Mesenchymal stem cell (in vitro differentiated cells and primary cell): ENCODE data around the gene MRPS18B.
A peak's percentile ranks its signal among the peaks of the same experiment; 100 is the strongest.

Experiments used
- DNase-seq: peaks from one replicate; pipeline ENCODE4 v3.0.0-alpha.2; 2013
- H2AFZ ChIP-seq: one replicate; pipeline ENCODE4 v1.6.1; 2013; ENCODE audit warnings: low read depth, mild to moderate bottlenecking, control low read depth, inconsistent platforms, low read length, moderate library complexity
- H2AK5ac ChIP-seq: 2 replicates; pipeline ENCODE4 v1.6.1; 2013; ENCODE audit warnings: low read length, moderate library complexity, mild to moderate bottlenecking, inconsistent platforms; ENCODE audit not compliant: severe bottlenecking
- H2BK120ac ChIP-seq: one replicate; pipeline ENCODE4 v1.6.1; 2013; ENCODE audit warnings: low read depth, mild to moderate bottlenecking, inconsistent platforms, low read length, moderate library complexity
- H2BK12ac ChIP-seq, 2 experiments: one replicate each; pipeline ENCODE4 v1.6.1; 2013; ENCODE audit warnings: inconsistent platforms in 2 of 2, low read length in 2 of 2, mild to moderate bottlenecking in 2 of 2, moderate library complexity in 2 of 2, control low read depth in 1 of 2
- H2BK15ac ChIP-seq: one replicate; pipeline ENCODE4 v1.6.1; 2013; ENCODE audit warnings: mild to moderate bottlenecking, low read depth, inconsistent platforms; ENCODE audit not compliant: poor library complexity, severe bottlenecking
- H2BK5ac ChIP-seq: 2 replicates; pipeline ENCODE4 v1.6.1; 2013; ENCODE audit warnings: low read depth, mild to moderate bottlenecking, low read length, control low read depth, inconsistent platforms; ENCODE audit not compliant: poor library complexity, severe bottlenecking
- H3K14ac ChIP-seq, 2 experiments: one replicate each; pipeline ENCODE4 v1.6.1; 2013; ENCODE audit warnings: inconsistent platforms in 2 of 2, low read length in 2 of 2, control low read depth in 1 of 2, mild to moderate bottlenecking in 1 of 2, moderate library complexity in 1 of 2
- H3K18ac ChIP-seq, 2 experiments: one replicate each; pipeline ENCODE4 v1.6.1; 2013; ENCODE audit warnings: inconsistent platforms in 2 of 2, low read length in 2 of 2, control low read depth in 1 of 2, low read depth in 1 of 2, mild to moderate bottlenecking in 1 of 2
- H3K23ac ChIP-seq, 2 experiments: one replicate each; pipeline ENCODE4 v1.6.1; 2013; ENCODE audit warnings: inconsistent platforms in 2 of 2, low read length in 2 of 2, mild to moderate bottlenecking in 2 of 2, moderate library complexity in 2 of 2, control low read depth in 1 of 2
- H3K27ac ChIP-seq: 2 replicates; pipeline ENCODE4 v1.5.1; 2013; ENCODE audit warnings: mild to moderate bottlenecking, moderate library complexity, low read length, control low read depth, inconsistent platforms; ENCODE audit not compliant: poor library complexity, severe bottlenecking
- H3K27me3 ChIP-seq, 2 experiments: 2 replicates each; pipeline versions ENCODE4 v1.6.1 to v1.7.0; 2013; ENCODE audit warnings: low read length in 2 of 2, mild to moderate bottlenecking in 2 of 2, moderate library complexity in 2 of 2, control low read depth in 1 of 2, inconsistent platforms in 1 of 2; ENCODE audit not compliant: control insufficient read depth in 1 of 2, insufficient read depth in 1 of 2
- H3K36me3 ChIP-seq, 2 experiments: 2 replicates each; pipeline versions ENCODE4 v1.6.1 to v1.7.0; 2013; ENCODE audit warnings: low read length in 2 of 2, control low read depth in 1 of 2, inconsistent platforms in 1 of 2, low read depth in 1 of 2, mild to moderate bottlenecking in 1 of 2; ENCODE audit not compliant: insufficient read depth in 2 of 2, control insufficient read depth in 1 of 2
- H3K4ac ChIP-seq, 2 experiments: one replicate each; pipeline ENCODE4 v1.6.1; 2013; ENCODE audit warnings: inconsistent platforms in 2 of 2, low read length in 2 of 2, mild to moderate bottlenecking in 2 of 2, moderate library complexity in 2 of 2, control low read depth in 1 of 2, low read depth in 1 of 2
- H3K4me1 ChIP-seq: 2 replicates; pipeline ENCODE4 v1.6.1; 2013; ENCODE audit warnings: low read depth, low read length, control low read depth; ENCODE audit not compliant: control insufficient read depth, insufficient read depth
- H3K4me2 ChIP-seq: 2 replicates; pipeline ENCODE4 v1.6.1; 2013; ENCODE audit warnings: low read length, mild to moderate bottlenecking, inconsistent platforms; ENCODE audit not compliant: poor library complexity, severe bottlenecking
- H3K4me3 ChIP-seq, 2 experiments: 2 replicates each; pipeline versions ENCODE4 v1.5.1 to v1.7.0; 2013; ENCODE audit warnings: low read length in 2 of 2, mild to moderate bottlenecking in 2 of 2, control low read depth in 1 of 2, low read depth in 1 of 2; ENCODE audit not compliant: insufficient read depth in 1 of 2
- H3K79me1 ChIP-seq: replicated peaks from 2 replicates; pipeline ENCODE4 v1.6.1; 2013; ENCODE audit warnings: mild to moderate bottlenecking, control low read depth, low read length, inconsistent platforms; ENCODE audit not compliant: poor library complexity, severe bottlenecking
- H3K9ac ChIP-seq: 2 replicates; pipeline ENCODE4 v1.7.0; 2013; ENCODE audit warnings: mild to moderate bottlenecking, low read length, moderate library complexity
- H3K9me3 ChIP-seq: 2 replicates; pipeline ENCODE4 v1.7.0; 2013; ENCODE audit warnings: mild to moderate bottlenecking, low read length; ENCODE audit not compliant: control insufficient read depth
- H4K8ac ChIP-seq: one replicate; pipeline ENCODE4 v1.6.1; 2013; ENCODE audit warnings: inconsistent platforms, mild to moderate bottlenecking, low read length, moderate library complexity
- H4K91ac ChIP-seq: one replicate; pipeline ENCODE4 v1.6.1; 2013; ENCODE audit warnings: mild to moderate bottlenecking, low read length, inconsistent platforms
- WGBS: methylation state at CpG from one replicate; pipeline ENCODE4 v1.1.7; 2013; ENCODE audit warnings: mixed read lengths; 5-methylcytosine and 5-hydroxymethylcytosine counted together

MRPS18B gene

DNA sequence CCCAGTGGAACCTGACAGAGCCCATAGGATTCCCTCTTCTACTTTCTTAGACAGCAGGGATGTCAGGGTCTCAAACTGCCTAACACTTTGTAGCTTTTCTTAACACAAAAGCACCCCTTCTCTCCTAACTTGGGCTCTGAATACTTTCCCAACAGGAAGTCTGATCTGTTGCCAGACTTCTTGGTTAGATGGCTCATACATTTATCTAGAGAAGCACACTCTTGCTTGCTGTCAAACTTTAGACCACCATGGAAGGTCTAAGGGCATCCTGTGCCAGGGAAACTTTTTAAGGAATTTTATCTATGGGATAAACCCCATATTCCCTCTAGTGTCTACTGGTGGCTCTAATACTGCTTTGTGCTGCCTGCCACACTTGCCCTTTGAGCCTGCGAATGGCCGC lies 26.0 kb downstream of the MRPS18B start:
- WGBS = 100% methylated on average over 2 of the region's 2 CpGs

GRCh38 chr6:30644769-30645168 lies 27.1 kb downstream of the MRPS18B start:
- no peak overlapping the region for H2BK5ac ChIP-seq
- no peak overlapping the region for H3K14ac ChIP-seq
- 86% methylated on average over 5 of the region's 5 CpGs for WGBS
- no peak overlapping the region for H3K4me3 ChIP-seq
- no peak overlapping the region for H3K4me2 ChIP-seq
- peaks cover 3% of the 10 kb centered on the region for H3K4me1 ChIP-seq
- no peak overlapping the region for H3K4ac ChIP-seq
- H2BK120ac ChIP-seq = no peak overlapping the region
- no peak overlapping the region for H2BK15ac ChIP-seq
- H4K91ac ChIP-seq = no peak overlapping the region
- no peak overlapping the region for H3K23ac ChIP-seq
- H3K18ac ChIP-seq = no peak overlapping the region
- H2BK12ac ChIP-seq = no peak overlapping the region
- H3K79me1 ChIP-seq = peaks cover 43% of the 10 kb centered on the region
- peaks cover 43 to 59% of the 10 kb centered on the region in 2 experiments for H3K36me3 ChIP-seq
- no peak overlapping the region for H3K9ac ChIP-seq
- no peaks in the 10 kb centered on the region for H3K27me3 ChIP-seq
- DNase-seq = no peak
- no peak overlapping the region for H2AK5ac ChIP-seq
- H4K8ac ChIP-seq = no peak overlapping the region
- no peak overlapping the region for H2AFZ ChIP-seq
- H3K27ac ChIP-seq = no peak overlapping the region
- H3K9me3 ChIP-seq = no peaks in the 10 kb centered on the region

More for the DNA sequence above, 26.0 kb downstream of the MRPS18B start:
- H3K14ac ChIP-seq = no peak overlapping the region
- peaks cover 3% of the 10 kb centered on the region for H3K4me1 ChIP-seq
- peak overlapping the region; percentile 4 for H3K9ac ChIP-seq
- H3K18ac ChIP-seq = no peak overlapping the region
- no peak overlapping the region for H4K91ac ChIP-seq
- no peak overlapping the region for H2BK15ac ChIP-seq
- H3K4me2 ChIP-seq = no peak overlapping the region
- no peaks in the 10 kb centered on the region for H3K9me3 ChIP-seq
- H3K36me3 ChIP-seq = peaks cover 46 to 59% of the 10 kb centered on the region in 2 experiments
- no peak overlapping the region for H2AK5ac ChIP-seq
- H2BK120ac ChIP-seq = no peak overlapping the region
- no peak for DNase-seq
- H3K23ac ChIP-seq = no peak overlapping the region
- H2BK5ac ChIP-seq = no peak overlapping the region
- no peak overlapping the region for H2BK12ac ChIP-seq
- no peak overlapping the region for H3K27ac ChIP-seq
- no peak overlapping the region for H2AFZ ChIP-seq
- no peaks in the 10 kb centered on the region for H3K27me3 ChIP-seq
- H4K8ac ChIP-seq = no peak overlapping the region
- peaks cover 38% of the 10 kb centered on the region for H3K79me1 ChIP-seq
- no peak overlapping the region for H3K4me3 ChIP-seq
- no peak overlapping the region for H3K4ac ChIP-seq

DNA sequence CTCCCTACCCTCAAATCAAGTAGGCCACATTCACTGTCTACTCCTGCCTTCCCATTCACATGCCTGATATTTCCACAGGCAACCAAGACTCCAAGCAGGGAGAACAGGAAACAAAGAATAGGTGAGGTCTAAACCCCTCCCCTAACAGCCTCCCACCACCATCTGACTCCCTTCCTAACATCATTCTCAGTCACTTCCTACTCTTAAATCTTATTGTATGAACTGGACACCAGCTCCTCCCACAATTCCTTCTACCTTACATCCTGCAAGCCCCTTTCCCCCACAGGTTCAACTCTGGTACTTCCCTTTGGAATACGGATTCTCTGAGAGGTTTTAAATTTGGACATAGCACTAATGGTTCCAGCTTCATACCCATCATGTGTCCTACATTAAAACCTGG lies 28.3 kb downstream of the MRPS18B start:
- DNase-seq = no peak
- Histone ChIP-seq H3K4me2 (no peak overlapping the region), H3K9ac (peak overlapping the region; percentile 75), H2AFZ (no peak overlapping the region), H3K4me1 (peaks cover 3% of the 10 kb centered on the region), H2BK12ac (no peak overlapping the region), H3K79me1 (peaks cover 37% of the 10 kb centered on the region), H2BK5ac (no peak overlapping the region), H2AK5ac (no peak overlapping the region), H3K14ac (no peak overlapping the region), H4K91ac (no peak overlapping the region), H3K4me3 (peak overlapping the region in 1 of 2 experiments; percentile 58), H3K23ac (no peak overlapping the region), H2BK15ac (no peak overlapping the region), H3K36me3 (peaks cover 35 to 51% of the 10 kb centered on the region in 2 experiments), H3K9me3 (no peaks in the 10 kb centered on the region), H4K8ac (no peak overlapping the region), H2BK120ac (no peak overlapping the region), H3K18ac (no peak overlapping the region), H3K4ac (no peak overlapping the region), H3K27me3 (no peaks in the 10 kb centered on the region), H3K27ac (no peak overlapping the region)
- WGBS = 93% methylated on average over 1 of the region's 1 CpG

DNA sequence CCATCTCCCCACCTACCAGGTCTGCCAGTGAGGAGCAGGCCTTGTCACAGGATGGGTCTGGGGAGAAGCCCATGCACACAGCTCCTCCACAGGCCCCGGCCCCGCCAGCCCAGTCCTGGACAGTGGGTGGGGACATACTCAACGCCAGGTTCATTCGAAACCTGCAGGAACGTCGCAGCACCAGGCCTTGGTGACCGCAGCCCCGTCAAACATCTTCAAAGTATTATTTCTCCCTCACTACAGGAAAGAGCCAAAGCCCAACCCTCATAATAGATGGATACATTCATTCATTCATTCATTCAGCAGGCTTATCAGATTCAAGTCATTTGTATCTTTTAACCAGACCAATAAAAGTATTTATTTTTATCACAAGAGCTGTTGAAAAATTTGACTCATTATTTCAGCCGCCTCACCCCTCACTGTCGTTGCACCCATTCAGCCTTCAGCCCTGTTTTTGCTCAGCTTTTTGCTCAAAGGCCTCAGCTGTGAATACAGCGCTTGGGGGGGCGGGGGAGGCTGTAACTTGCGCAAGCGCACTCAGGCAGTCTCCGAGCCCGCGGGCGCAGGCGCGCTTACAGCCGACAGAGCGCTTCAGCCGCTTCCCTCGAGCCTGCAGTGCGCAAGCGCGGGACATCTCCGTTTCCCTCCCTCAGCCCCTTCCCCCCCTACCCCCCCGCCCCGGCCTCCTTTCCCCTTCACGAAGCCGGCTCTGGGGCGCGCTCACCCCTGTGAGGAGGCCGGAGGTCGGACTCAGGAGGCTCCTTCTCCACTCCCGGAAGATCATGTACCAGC lies 29.0 kb downstream of the MRPS18B start, which contains the start of gene C6orf136:
TSS of gene C6orf136 (plus strand) at position 684 of the 792 bp plus-strand sequence. CDS start at position 783, 99 bp downstream.
- peak within 1 kb of the TSS; percentile 84 for H3K27ac ChIP-seq
- H3K36me3 ChIP-seq = peaks cover 34 to 51% of the 10 kb centered on the region in 2 experiments
- peak within 1 kb of the TSS in 1 of 2 experiments; percentile 66 for H3K14ac ChIP-seq
- H2BK15ac ChIP-seq = peak within 1 kb of the TSS; percentile 33
- H3K79me1 ChIP-seq = peaks cover 32% of the 10 kb centered on the region
- peak within 1 kb of the TSS in 1 of 2 experiments; percentile 45 for H2BK12ac ChIP-seq
- peak within 1 kb of the TSS; percentile 91 for H3K9ac ChIP-seq
- H2AFZ ChIP-seq = peak within 1 kb of the TSS; percentile 83
- no peaks in the 10 kb centered on the region for H3K9me3 ChIP-seq
- H3K4me1 ChIP-seq = peaks cover 3% of the 10 kb centered on the region
- H3K18ac ChIP-seq = peak within 1 kb of the TSS; percentile 87 to 97
- WGBS = 28% methylated on average over 22 of the region's 37 CpGs
- no peak within 1 kb of the TSS for H2AK5ac ChIP-seq
- peak within 1 kb of the TSS; percentile 93 to 99 for H3K4me3 ChIP-seq
- H3K27me3 ChIP-seq = no peaks in the 10 kb centered on the region
- peak within 1 kb of the TSS; percentile 78 for H2BK120ac ChIP-seq
- peak within 1 kb of the TSS; percentile 68 for H3K4me2 ChIP-seq
- DNase-seq = peak; percentile 92
- H2BK5ac ChIP-seq = peak within 1 kb of the TSS; percentile 97
- peak within 1 kb of the TSS in 1 of 2 experiments; percentile 24 for H3K23ac ChIP-seq
- peak within 1 kb of the TSS; percentile 93 for H4K8ac ChIP-seq
- peak within 1 kb of the TSS; percentile 67 to 77 for H3K4ac ChIP-seq
- H4K91ac ChIP-seq = peak within 1 kb of the TSS; percentile 80
